ENCODE results near the gene ATOSA.

The ATOSA gene

DNA sequence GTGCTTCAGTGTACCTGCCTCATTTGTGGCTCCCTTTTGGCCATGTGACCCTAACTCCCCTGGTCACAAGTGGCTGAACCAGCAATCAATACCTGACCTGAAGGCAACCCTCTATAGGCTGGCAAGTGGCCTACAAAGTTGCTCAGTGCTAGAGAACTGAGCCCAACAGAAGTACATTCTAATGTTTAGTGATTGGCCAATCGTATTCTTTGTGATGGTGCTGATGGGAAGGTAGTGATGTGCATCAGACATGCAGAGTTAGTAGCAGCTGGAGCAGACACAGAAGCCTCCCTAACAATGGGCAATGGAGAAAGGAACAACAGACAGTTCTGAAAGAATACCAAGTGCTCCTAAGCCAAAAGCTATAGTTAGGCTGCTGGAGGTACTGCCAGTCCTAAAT lies 10.4 kb upstream of the ATOSA start:
- H3K79me2 ChIP-seq (ENCODE audit: control insufficient read depth, low read length) = no peaks in the 10 kb centered on the region
- peaks cover 40% of the 10 kb centered on the region for H3K4me1 ChIP-seq (ENCODE audit: control insufficient read depth, low read length)
- H3K9me2 ChIP-seq (replicated peaks; ENCODE audit: control insufficient read depth, low read length) = no peaks in the 10 kb centered on the region; the same call in 1 of the 2 replicates
- TF ChIP-seq EZH2phosphoT487 (IDR thresholded peaks at IDR 0.05; ENCODE audit: borderline replicate concordance, low read length) (no peak), CTCF (IDR thresholded peaks at IDR 0.05; ENCODE audit: low read depth, low read length, poor library complexity, severe bottlenecking) (no peak)
- H4K20me1 ChIP-seq (ENCODE audit: control insufficient read depth, insufficient read depth, low read depth, low read length) = no peaks in the 10 kb centered on the region
- peaks cover 23% of the 10 kb centered on the region for H3K36me3 ChIP-seq (ENCODE audit: control insufficient read depth, low read length)
- peaks cover 8% of the 10 kb centered on the region; the same call in 1 of the 2 replicates for H3F3A ChIP-seq (ENCODE audit: control insufficient read depth, insufficient read depth)
- H3K4me2 ChIP-seq (ENCODE audit: low read length) = no peak overlapping the region
- H3K9me3 ChIP-seq (ENCODE audit: control insufficient read depth, insufficient read depth, low read length) = no peaks in the 10 kb centered on the region
- H3K4me3 ChIP-seq (ENCODE audit: low read length) = no peak overlapping the region
- no peak overlapping the region for H3K27ac ChIP-seq (ENCODE audit: low read depth, low read length)
- H3K27me3 ChIP-seq (ENCODE audit: control insufficient read depth, low read length) = no peaks in the 10 kb centered on the region

DNA sequence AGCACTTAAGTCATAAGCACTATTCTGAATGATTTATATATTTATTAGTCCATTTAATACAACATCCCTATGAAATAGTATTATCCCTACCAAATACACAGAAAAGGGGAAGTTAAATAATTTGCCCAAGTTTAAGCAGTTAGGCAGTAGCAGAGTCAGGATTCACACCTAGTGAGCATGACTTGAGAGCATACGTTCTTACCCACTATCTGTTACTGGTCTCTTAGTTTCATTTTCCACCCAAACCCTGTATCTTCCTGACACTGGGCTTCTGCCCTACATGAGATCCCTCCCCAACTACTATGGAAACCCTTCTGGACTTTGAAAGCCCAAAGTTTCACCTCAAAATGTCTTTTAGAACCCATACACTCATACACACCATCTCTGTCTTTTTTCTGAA lies 4.4 kb upstream of the ATOSA start:
- Histone ChIP-seq H3K27me3 (ENCODE audit: control insufficient read depth, low read length) (no peaks in the 10 kb centered on the region), H3K36me3 (ENCODE audit: control insufficient read depth, low read length) (peaks cover 39% of the 10 kb centered on the region), H3K27ac (ENCODE audit: low read depth, low read length) (peak overlapping the region; percentile 98), H3K79me2 (ENCODE audit: control insufficient read depth, low read length) (peaks cover 19% of the 10 kb centered on the region), H3K4me1 (ENCODE audit: control insufficient read depth, low read length) (peaks cover 70% of the 10 kb centered on the region), H3K4me3 (ENCODE audit: low read length) (peak overlapping the region; percentile 73), H3K9me2 (replicated peaks; ENCODE audit: control insufficient read depth, low read length) (no peaks in the 10 kb centered on the region), H3K4me2 (ENCODE audit: low read length) (peak overlapping the region; percentile 97), H4K20me1 (ENCODE audit: control insufficient read depth, insufficient read depth, low read depth, low read length) (no peaks in the 10 kb centered on the region), H3F3A (ENCODE audit: control insufficient read depth, insufficient read depth) (peaks cover 48% of the 10 kb centered on the region), H3K9me3 (ENCODE audit: control insufficient read depth, insufficient read depth, low read length) (no peaks in the 10 kb centered on the region)
- TF ChIP-seq CTCF (IDR thresholded peaks at IDR 0.05; ENCODE audit: low read depth, low read length, poor library complexity, severe bottlenecking) (no peak), EZH2phosphoT487 (IDR thresholded peaks at IDR 0.05; ENCODE audit: borderline replicate concordance, low read length) (no peak)

DNA sequence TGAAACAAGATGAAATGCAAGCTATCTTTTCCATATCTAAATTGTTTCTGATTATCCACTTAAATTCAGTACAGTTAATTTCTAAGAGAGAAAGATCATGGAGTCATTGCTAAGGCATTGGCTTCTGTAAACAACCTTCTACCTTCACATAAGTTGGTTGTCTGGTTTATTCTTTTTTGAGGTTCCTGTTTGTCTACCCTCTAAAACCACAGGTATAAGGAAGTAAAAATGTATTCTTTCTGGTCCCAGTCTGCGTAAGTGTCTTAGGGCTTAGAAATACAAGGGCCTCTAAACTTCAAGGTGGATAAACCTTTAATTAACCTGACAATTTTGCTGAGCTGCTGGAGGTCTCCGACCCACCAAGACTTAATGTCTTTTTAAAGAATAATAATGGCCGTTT lies 3.6 kb upstream of the ATOSA start:
- TF ChIP-seq CTCF (IDR thresholded peaks at IDR 0.05; ENCODE audit: low read depth, low read length, poor library complexity, severe bottlenecking) (no peak), EZH2phosphoT487 (IDR thresholded peaks at IDR 0.05; ENCODE audit: borderline replicate concordance, low read length) (no peak)
- Histone ChIP-seq H3F3A (ENCODE audit: control insufficient read depth, insufficient read depth) (peaks cover 50% of the 10 kb centered on the region), H3K4me1 (ENCODE audit: control insufficient read depth, low read length) (peaks cover 70% of the 10 kb centered on the region)

More for the DNA sequence above, 3.6 kb upstream of the ATOSA start:
- peaks cover 27% of the 10 kb centered on the region for H3K79me2 ChIP-seq (ENCODE audit: control insufficient read depth, low read length)
- peak overlapping the region; percentile 97 for H3K4me2 ChIP-seq (ENCODE audit: low read length)
- H3K9me2 ChIP-seq (replicated peaks; ENCODE audit: control insufficient read depth, low read length) = no peaks in the 10 kb centered on the region
- no peaks in the 10 kb centered on the region for H4K20me1 ChIP-seq (ENCODE audit: control insufficient read depth, insufficient read depth, low read depth, low read length)
- no peaks in the 10 kb centered on the region for H3K27me3 ChIP-seq (ENCODE audit: control insufficient read depth, low read length)
- peak overlapping the region; percentile 73 for H3K4me3 ChIP-seq (ENCODE audit: low read length)
- no peaks in the 10 kb centered on the region for H3K9me3 ChIP-seq (ENCODE audit: control insufficient read depth, insufficient read depth, low read length)
- peak overlapping the region; percentile 98 for H3K27ac ChIP-seq (ENCODE audit: low read depth, low read length)
- H3K36me3 ChIP-seq (ENCODE audit: control insufficient read depth, low read length) = peaks cover 44% of the 10 kb centered on the region

Data from DOHH2 (cell line).